ENCODE measurements around the gene PPL. TPM values are rescaled to one million over a fixed set of nuclear protein-coding genes. Genes with fewer than 3 reads are reported as not detected.

PPL gene
- total RNA-seq, 4 donors from 2014 or later = 67.5 to 239 (median 111) TPM

- TF ChIP-seq CTCF (IDR thresholded peaks at IDR 0.05; ENCODE audit: low read depth) = no peak
These were observed 18.1 kb downstream of the PPL start for GRCh38 chr16:4918781-4919251.

- no peak for TF ChIP-seq CTCF (IDR thresholded peaks at IDR 0.05; ENCODE audit: low read depth)
These were observed 19.8 kb downstream of the PPL start for GRCh38 chr16:4917117-4917516.

GRCh38 chr16:4915226-4915761 is 21.7 kb downstream of the PPL start:
- TF ChIP-seq CTCF (IDR thresholded peaks at IDR 0.05; ENCODE audit: low read depth) = no peak

GRCh38 chr16:4914528-4915225 is 22.3 kb downstream of the PPL start:
- TF ChIP-seq CTCF (IDR thresholded peaks at IDR 0.05; ENCODE audit: low read depth) = no peak

- no peak for TF ChIP-seq CTCF (IDR thresholded peaks at IDR 0.05; ENCODE audit: low read depth)
These were observed 23.0 kb downstream of the PPL start for GRCh38 chr16:4913774-4914525.

GRCh38 chr16:4913130-4913773 is 23.7 kb downstream of the PPL start:
- no peak for TF ChIP-seq CTCF (IDR thresholded peaks at IDR 0.05; ENCODE audit: low read depth)

- TF ChIP-seq CTCF (IDR thresholded peaks at IDR 0.05; ENCODE audit: low read depth) = no peak
These were observed 25.0 kb downstream of the PPL start for GRCh38 chr16:4911970-4912386.

Measured in subcutaneous adipose tissue (tissue), 4 donors.